ENCODE measurements around the gene SLC16A2. TPM values are rescaled to one million over a fixed set of nuclear protein-coding genes. Genes with fewer than 3 reads are reported as not detected.
"Not testable (repeated sequence)": the region's sequence is repeated elsewhere in the genome, so short reads cannot be mapped to it uniquely, and the experiment has no call there.

SLC16A2 gene
- total RNA-seq, 1 donor from 2014 or later = 12.5 TPM

GRCh38 chrX:74515356-74515755 is 94.1 kb downstream of the SLC16A2 start:
- H3K27me3 ChIP-seq (ENCODE audit: control insufficient read depth in 3 of 3, insufficient read depth in 3 of 3, low read length in 3 of 3) = no peaks in the 10 kb centered on the region
- H3K9ac ChIP-seq (ENCODE audit: low read depth in 1 of 3, low read length in 3 of 3) = no peak overlapping the region
- no peak overlapping the region for H3K27ac ChIP-seq (ENCODE audit: low read depth, low read length)
- H3K36me3 ChIP-seq (ENCODE audit: control insufficient read depth in 3 of 3, insufficient read depth in 3 of 3, low read length in 3 of 3) = no peaks in the 10 kb centered on the region
- H3K4me1 ChIP-seq (ENCODE audit: control insufficient read depth in 3 of 3, insufficient read depth in 3 of 3, low read length in 3 of 3) = no peaks in the 10 kb centered on the region
- H3K9me3 ChIP-seq (ENCODE audit: control insufficient read depth in 3 of 3, low read length in 3 of 3) = no peaks in the 10 kb centered on the region
- no peak overlapping the region for H3K4me3 ChIP-seq (ENCODE audit: low read length in 3 of 3)

- not testable (repeated sequence) for H3K9ac ChIP-seq (ENCODE audit: low read depth in 1 of 3, low read length in 3 of 3); H3K36me3 ChIP-seq (ENCODE audit: control insufficient read depth in 3 of 3, insufficient read depth in 3 of 3, low read length in 3 of 3); H3K27me3 ChIP-seq (ENCODE audit: control insufficient read depth in 3 of 3, insufficient read depth in 3 of 3, low read length in 3 of 3); H3K27ac ChIP-seq (ENCODE audit: low read depth, low read length); H3K4me3 ChIP-seq (ENCODE audit: low read length in 3 of 3); H3K9me3 ChIP-seq (ENCODE audit: control insufficient read depth in 3 of 3, low read length in 3 of 3); H3K4me1 ChIP-seq (ENCODE audit: control insufficient read depth in 3 of 3, insufficient read depth in 3 of 3, low read length in 3 of 3)
Observed at GRCh38 chrX:74516013-74516412, 94.7 kb downstream of the SLC16A2 start.

GRCh38 chrX:74519870-74520269 is 98.6 kb downstream of the SLC16A2 start:
- no peak overlapping the region for H3K9ac ChIP-seq (ENCODE audit: low read depth in 1 of 3, low read length in 3 of 3)
- no peaks in the 10 kb centered on the region for H3K4me1 ChIP-seq (ENCODE audit: control insufficient read depth in 3 of 3, insufficient read depth in 3 of 3, low read length in 3 of 3)
- H3K27ac ChIP-seq (ENCODE audit: low read depth, low read length) = no peak overlapping the region
- H3K36me3 ChIP-seq (ENCODE audit: control insufficient read depth in 3 of 3, insufficient read depth in 3 of 3, low read length in 3 of 3) = no peaks in the 10 kb centered on the region
- H3K4me3 ChIP-seq (ENCODE audit: low read length in 3 of 3) = no peak overlapping the region
- no peaks in the 10 kb centered on the region for H3K27me3 ChIP-seq (ENCODE audit: control insufficient read depth in 3 of 3, insufficient read depth in 3 of 3, low read length in 3 of 3)
- H3K9me3 ChIP-seq (ENCODE audit: control insufficient read depth in 3 of 3, low read length in 3 of 3) = no peaks in the 10 kb centered on the region

GRCh38 chrX:74520291-74520690 is 99.0 kb downstream of the SLC16A2 start:
- H3K27ac ChIP-seq (ENCODE audit: low read depth, low read length) = no peak overlapping the region
- no peaks in the 10 kb centered on the region for H3K36me3 ChIP-seq (ENCODE audit: control insufficient read depth in 3 of 3, insufficient read depth in 3 of 3, low read length in 3 of 3)
- H3K27me3 ChIP-seq (ENCODE audit: control insufficient read depth in 3 of 3, insufficient read depth in 3 of 3, low read length in 3 of 3) = no peaks in the 10 kb centered on the region
- no peaks in the 10 kb centered on the region for H3K9me3 ChIP-seq (ENCODE audit: control insufficient read depth in 3 of 3, low read length in 3 of 3)
- no peak overlapping the region for H3K9ac ChIP-seq (ENCODE audit: low read depth in 1 of 3, low read length in 3 of 3)
- H3K4me3 ChIP-seq (ENCODE audit: low read length in 3 of 3) = no peak overlapping the region
- H3K4me1 ChIP-seq (ENCODE audit: control insufficient read depth in 3 of 3, insufficient read depth in 3 of 3, low read length in 3 of 3) = no peaks in the 10 kb centered on the region

GRCh38 chrX:74520896-74521295 is 99.6 kb downstream of the SLC16A2 start:
- H3K36me3 ChIP-seq (ENCODE audit: control insufficient read depth in 3 of 3, insufficient read depth in 3 of 3, low read length in 3 of 3) = no peaks in the 10 kb centered on the region
- H3K27ac ChIP-seq (ENCODE audit: low read depth, low read length) = no peak overlapping the region
- H3K27me3 ChIP-seq (ENCODE audit: control insufficient read depth in 3 of 3, insufficient read depth in 3 of 3, low read length in 3 of 3) = no peaks in the 10 kb centered on the region
- no peak overlapping the region for H3K9ac ChIP-seq (ENCODE audit: low read depth in 1 of 3, low read length in 3 of 3)
- no peaks in the 10 kb centered on the region for H3K9me3 ChIP-seq (ENCODE audit: control insufficient read depth in 3 of 3, low read length in 3 of 3)
- H3K4me3 ChIP-seq (ENCODE audit: low read length in 3 of 3) = no peak overlapping the region
- no peaks in the 10 kb centered on the region for H3K4me1 ChIP-seq (ENCODE audit: control insufficient read depth in 3 of 3, insufficient read depth in 3 of 3, low read length in 3 of 3)

- Histone ChIP-seq H3K27ac (ENCODE audit: low read depth, low read length) (no peak overlapping the region), H3K9ac (ENCODE audit: low read depth in 1 of 3, low read length in 3 of 3) (no peak overlapping the region), H3K27me3 (ENCODE audit: control insufficient read depth in 3 of 3, insufficient read depth in 3 of 3, low read length in 3 of 3) (no peaks in the 10 kb centered on the region), H3K4me3 (ENCODE audit: low read length in 3 of 3) (no peak overlapping the region), H3K36me3 (ENCODE audit: control insufficient read depth in 3 of 3, insufficient read depth in 3 of 3, low read length in 3 of 3) (no peaks in the 10 kb centered on the region), H3K9me3 (ENCODE audit: control insufficient read depth in 3 of 3, low read length in 3 of 3) (no peaks in the 10 kb centered on the region), H3K4me1 (ENCODE audit: control insufficient read depth in 3 of 3, insufficient read depth in 3 of 3, low read length in 3 of 3) (no peaks in the 10 kb centered on the region)
Observed at GRCh38 chrX:74521961-74522751, 100.9 kb downstream of the SLC16A2 start.

GRCh38 chrX:74523224-74523623 is 101.9 kb downstream of the SLC16A2 start:
- H3K27me3 ChIP-seq (ENCODE audit: control insufficient read depth in 3 of 3, insufficient read depth in 3 of 3, low read length in 3 of 3) = no peaks in the 10 kb centered on the region
- H3K27ac ChIP-seq (ENCODE audit: low read depth, low read length) = no peak overlapping the region
- H3K4me3 ChIP-seq (ENCODE audit: low read length in 3 of 3) = no peak overlapping the region
- no peaks in the 10 kb centered on the region for H3K4me1 ChIP-seq (ENCODE audit: control insufficient read depth in 3 of 3, insufficient read depth in 3 of 3, low read length in 3 of 3)
- H3K36me3 ChIP-seq (ENCODE audit: control insufficient read depth in 3 of 3, insufficient read depth in 3 of 3, low read length in 3 of 3) = no peaks in the 10 kb centered on the region
- H3K9ac ChIP-seq (ENCODE audit: low read depth in 1 of 3, low read length in 3 of 3) = no peak overlapping the region
- no peaks in the 10 kb centered on the region for H3K9me3 ChIP-seq (ENCODE audit: control insufficient read depth in 3 of 3, low read length in 3 of 3)

GRCh38 chrX:74523870-74524735 is 102.8 kb downstream of the SLC16A2 start:
- Histone ChIP-seq H3K4me3 (ENCODE audit: low read length in 3 of 3) (no peak overlapping the region), H3K36me3 (ENCODE audit: control insufficient read depth in 3 of 3, insufficient read depth in 3 of 3, low read length in 3 of 3) (no peaks in the 10 kb centered on the region), H3K4me1 (ENCODE audit: control insufficient read depth in 3 of 3, insufficient read depth in 3 of 3, low read length in 3 of 3) (no peaks in the 10 kb centered on the region), H3K9ac (ENCODE audit: low read depth in 1 of 3, low read length in 3 of 3) (no peak overlapping the region), H3K27ac (ENCODE audit: low read depth, low read length) (no peak overlapping the region), H3K9me3 (ENCODE audit: control insufficient read depth in 3 of 3, low read length in 3 of 3) (no peaks in the 10 kb centered on the region), H3K27me3 (ENCODE audit: control insufficient read depth in 3 of 3, insufficient read depth in 3 of 3, low read length in 3 of 3) (no peaks in the 10 kb centered on the region)

- Histone ChIP-seq H3K4me1 (ENCODE audit: control insufficient read depth in 3 of 3, insufficient read depth in 3 of 3, low read length in 3 of 3) (no peaks in the 10 kb centered on the region), H3K4me3 (ENCODE audit: low read length in 3 of 3) (no peak overlapping the region), H3K27ac (ENCODE audit: low read depth, low read length) (no peak overlapping the region), H3K27me3 (ENCODE audit: control insufficient read depth in 3 of 3, insufficient read depth in 3 of 3, low read length in 3 of 3) (no peaks in the 10 kb centered on the region), H3K9me3 (ENCODE audit: control insufficient read depth in 3 of 3, low read length in 3 of 3) (no peaks in the 10 kb centered on the region), H3K9ac (ENCODE audit: low read depth in 1 of 3, low read length in 3 of 3) (no peak overlapping the region), H3K36me3 (ENCODE audit: control insufficient read depth in 3 of 3, insufficient read depth in 3 of 3, low read length in 3 of 3) (no peaks in the 10 kb centered on the region)
Observed at GRCh38 chrX:74525116-74525515, 103.8 kb downstream of the SLC16A2 start.

- Histone ChIP-seq H3K36me3 (ENCODE audit: control insufficient read depth in 3 of 3, insufficient read depth in 3 of 3, low read length in 3 of 3) (no peaks in the 10 kb centered on the region), H3K9me3 (ENCODE audit: control insufficient read depth in 3 of 3, low read length in 3 of 3) (no peaks in the 10 kb centered on the region), H3K4me3 (ENCODE audit: low read length in 3 of 3) (no peak overlapping the region), H3K9ac (ENCODE audit: low read depth in 1 of 3, low read length in 3 of 3) (no peak overlapping the region), H3K4me1 (ENCODE audit: control insufficient read depth in 3 of 3, insufficient read depth in 3 of 3, low read length in 3 of 3) (no peaks in the 10 kb centered on the region), H3K27ac (ENCODE audit: low read depth, low read length) (no peak overlapping the region), H3K27me3 (ENCODE audit: control insufficient read depth in 3 of 3, insufficient read depth in 3 of 3, low read length in 3 of 3) (no peaks in the 10 kb centered on the region)
Observed at GRCh38 chrX:74526764-74527163, 105.5 kb downstream of the SLC16A2 start.
